GM12865 (cell line): ENCODE measurements around the gene CENPV.
"Not testable (repeated sequence)": the region's sequence is repeated elsewhere in the genome, so short reads cannot be mapped to it uniquely, and the experiment has no call there.

Source experiments
- DNase-seq: peaks from one replicate; pipeline ENCODE4 v3.0.0; 2010; ENCODE audit warnings: low read depth
- H3K4me3 ChIP-seq: 2 replicates; pipeline ENCODE4 v1.5.1; 2011; ENCODE audit warnings: mild to moderate bottlenecking, low read depth, low read length, control low read depth
- TF ChIP-seq, protein P1 (sequence below): IDR thresholded peaks from 2 replicates; pipeline ENCODE4 v1.5.1; 2011; ENCODE audit warnings: low read length, control low read depth, low read depth, inconsistent platforms; ENCODE audit not compliant: insufficient read depth; ENCODE audit errors: missing control alignments

Gene CENPV

DNA sequence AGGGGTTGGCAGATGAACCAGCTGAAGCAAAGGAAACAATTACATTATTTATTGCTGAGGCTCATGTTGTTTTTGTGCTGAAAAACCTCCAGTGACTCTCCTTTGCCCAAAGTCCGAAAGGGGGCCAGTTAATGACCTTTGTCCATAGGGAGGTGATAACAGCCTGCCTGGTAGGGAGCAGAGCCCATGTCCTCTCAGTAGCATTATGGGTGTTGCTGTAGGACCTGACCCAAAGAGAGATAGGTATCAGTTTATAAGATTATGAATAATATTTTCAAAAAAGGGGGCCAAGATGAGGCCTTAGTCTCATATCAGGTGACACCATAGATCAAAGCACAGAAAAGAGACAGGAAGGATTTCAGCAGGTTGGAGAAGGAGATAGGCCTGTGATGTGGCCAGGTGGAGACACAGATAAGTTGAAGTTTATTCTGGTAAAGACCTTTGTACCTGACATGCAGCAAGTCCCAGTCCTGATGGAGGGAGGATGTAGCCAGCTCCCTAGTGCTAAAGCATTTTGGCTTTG, 55.1 kb downstream of the CENPV start:
- no peak overlapping the region for H3K4me3 ChIP-seq
- TF ChIP-seq, protein P1, sequence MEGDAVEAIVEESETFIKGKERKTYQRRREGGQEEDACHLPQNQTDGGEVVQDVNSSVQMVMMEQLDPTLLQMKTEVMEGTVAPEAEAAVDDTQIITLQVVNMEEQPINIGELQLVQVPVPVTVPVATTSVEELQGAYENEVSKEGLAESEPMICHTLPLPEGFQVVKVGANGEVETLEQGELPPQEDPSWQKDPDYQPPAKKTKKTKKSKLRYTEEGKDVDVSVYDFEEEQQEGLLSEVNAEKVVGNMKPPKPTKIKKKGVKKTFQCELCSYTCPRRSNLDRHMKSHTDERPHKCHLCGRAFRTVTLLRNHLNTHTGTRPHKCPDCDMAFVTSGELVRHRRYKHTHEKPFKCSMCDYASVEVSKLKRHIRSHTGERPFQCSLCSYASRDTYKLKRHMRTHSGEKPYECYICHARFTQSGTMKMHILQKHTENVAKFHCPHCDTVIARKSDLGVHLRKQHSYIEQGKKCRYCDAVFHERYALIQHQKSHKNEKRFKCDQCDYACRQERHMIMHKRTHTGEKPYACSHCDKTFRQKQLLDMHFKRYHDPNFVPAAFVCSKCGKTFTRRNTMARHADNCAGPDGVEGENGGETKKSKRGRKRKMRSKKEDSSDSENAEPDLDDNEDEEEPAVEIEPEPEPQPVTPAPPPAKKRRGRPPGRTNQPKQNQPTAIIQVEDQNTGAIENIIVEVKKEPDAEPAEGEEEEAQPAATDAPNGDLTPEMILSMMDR: no peak
- no peak for DNase-seq

DNA sequence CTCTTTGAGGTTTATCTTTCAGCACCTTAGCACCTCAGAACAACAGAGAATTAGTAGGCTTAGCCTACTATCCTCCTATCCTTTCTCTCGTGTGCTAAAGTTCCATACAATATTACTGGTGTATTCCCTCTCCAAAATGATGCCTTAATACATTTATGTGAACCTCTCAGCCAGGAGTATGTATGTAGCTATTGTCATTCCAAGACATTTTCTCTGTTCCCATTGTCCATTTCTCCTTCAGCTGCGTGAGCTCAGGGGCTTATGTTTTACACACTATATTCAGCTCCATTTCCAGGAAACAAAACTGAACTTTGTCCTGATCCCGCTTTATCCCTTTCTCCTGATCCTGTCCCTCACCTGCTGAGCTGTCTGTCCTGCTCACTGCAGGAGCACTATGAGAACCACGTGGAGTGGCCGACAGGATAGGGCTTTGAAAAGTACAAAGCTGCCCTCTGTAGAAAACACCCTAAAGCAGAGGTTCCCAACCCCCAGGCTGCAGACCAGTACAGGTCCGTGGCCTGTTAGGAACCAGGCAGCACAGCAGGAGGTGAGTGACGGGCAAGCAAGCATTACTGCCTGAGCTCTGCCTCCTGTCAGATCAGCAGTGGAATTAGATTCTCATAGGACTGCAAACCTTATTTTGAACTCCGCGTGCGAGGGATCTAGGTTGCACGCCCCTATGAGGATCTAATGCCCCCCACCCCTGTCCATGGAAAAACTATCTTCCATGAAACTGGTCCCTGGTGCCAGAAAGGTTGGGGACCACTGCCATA, 55.7 kb downstream of the CENPV start:
- TF ChIP-seq, protein P1: no peak
- H3K4me3 ChIP-seq: no peak overlapping the region
- no peak for DNase-seq

DNA sequence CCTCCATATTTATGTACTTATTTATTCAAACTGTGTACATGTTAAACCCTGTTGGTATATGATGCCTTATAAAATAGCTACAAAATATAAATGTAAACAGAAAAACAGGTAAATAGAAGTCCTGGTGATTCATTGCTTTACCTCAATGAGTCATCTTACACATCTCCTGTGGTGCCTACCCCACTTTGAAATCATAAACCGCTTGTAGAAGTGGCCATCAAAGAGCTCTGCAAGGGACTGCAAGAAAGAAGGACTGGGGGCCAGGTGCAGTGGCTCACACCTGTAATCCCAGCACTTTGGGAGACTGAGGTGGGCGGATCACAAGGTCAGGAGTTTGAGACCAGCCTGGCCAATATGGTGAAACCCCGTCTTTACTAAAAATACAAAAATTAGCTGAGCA, 57.2 kb downstream of the CENPV start:
- peak; percentile 27 for DNase-seq
- H3K4me3 ChIP-seq: not testable (repeated sequence)

DNA sequence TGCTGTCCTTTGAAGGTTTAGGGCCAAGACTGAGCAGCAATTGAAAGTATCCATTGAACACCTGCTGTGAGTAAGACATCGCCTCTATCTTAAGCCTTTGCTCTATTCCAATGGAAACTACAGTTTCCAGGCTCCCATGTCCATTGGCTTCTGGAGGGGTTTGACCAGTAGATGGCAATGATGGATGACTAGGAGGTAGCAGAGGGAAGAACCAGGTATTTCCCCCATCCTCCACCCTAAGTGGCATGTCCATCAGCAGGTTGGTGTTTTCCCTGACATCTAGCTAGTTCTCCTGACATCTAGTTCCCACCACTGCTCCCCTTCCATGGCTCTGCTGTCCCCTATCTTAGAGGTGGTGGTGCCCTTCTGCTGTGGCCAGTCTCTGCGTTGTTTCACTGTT, 58.7 kb downstream of the CENPV start:
- DNase-seq: no peak
- TF ChIP-seq, protein P1: no peak

DNA sequence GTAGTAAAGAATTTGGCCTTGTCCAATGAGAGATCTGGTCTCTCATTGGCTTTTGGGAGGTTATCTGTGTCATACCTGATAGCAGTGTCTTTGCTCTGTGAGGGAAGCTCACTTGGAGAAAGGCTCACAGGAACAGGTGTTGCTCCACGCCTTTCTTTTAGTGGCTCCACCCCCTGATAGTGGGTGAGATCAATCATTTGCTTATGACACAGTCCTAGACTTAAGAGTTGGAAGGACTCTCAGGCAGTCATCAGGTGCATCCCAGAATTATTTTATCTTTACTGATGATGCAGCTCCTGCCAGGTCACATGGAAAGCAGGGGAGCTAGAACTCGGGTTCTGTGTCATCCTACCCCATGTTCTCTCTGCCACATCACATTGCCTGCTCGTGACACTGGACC, 59.3 kb downstream of the CENPV start:
- TF ChIP-seq, protein P1: no peak
- no peak overlapping the region for H3K4me3 ChIP-seq
- DNase-seq: no peak

More for the DNA sequence above, 58.7 kb downstream of the CENPV start:
- H3K4me3 ChIP-seq: no peak overlapping the region
